GM23338 (cell line): Measurements from ENCODE around the gene SARM1. TPM values are rescaled to one million over a fixed set of nuclear protein-coding genes. Genes with fewer than 3 reads are reported as not detected.
A peak's percentile ranks its signal among the peaks of the same experiment; 100 is the strongest.

Experiments used
- ATAC-seq: fragments of 200-7000 bp; cut with Tn5 transposase; 3 replicates; pipeline ENCODE4 v1.9.1; 2020
- DNase-seq: peaks from one replicate; pipeline ENCODE4 v3.0.0-alpha.2; 2015; ENCODE audit warnings: low spot score
- H2AFZ ChIP-seq: fragments of 200-600 bp; sonication (generic); 2 replicates; pipeline ENCODE4 v1.8.0; 2016; ENCODE audit warnings: antibody characterized with exemption, mild to moderate bottlenecking, moderate library complexity
- H3F3A ChIP-seq: fragments of 200-600 bp; sonication (generic); replicated peaks from 2 replicates; pipeline ENCODE4 v1.8.0; 2017; ENCODE audit warnings: antibody characterized with exemption, mixed run types, low read depth
- H3K27ac ChIP-seq: fragments of 200-600 bp; sonication (generic); 2 replicates; pipeline ENCODE4 v1.6.1; 2016; ENCODE audit warnings: low read depth
- H3K27me3 ChIP-seq: fragments of 200-600 bp; sonication (generic); 2 replicates; pipeline ENCODE4 v1.8.0; 2016; ENCODE audit warnings: mild to moderate bottlenecking, mixed run types, moderate library complexity; ENCODE audit not compliant: insufficient read depth
- H3K36me3 ChIP-seq: fragments of 200-600 bp; sonication (generic); 2 replicates; pipeline ENCODE4 v1.8.0; 2016; ENCODE audit warnings: mild to moderate bottlenecking; ENCODE audit not compliant: insufficient read depth
- H3K4me1 ChIP-seq: fragments of 200-600 bp; sonication (generic); 2 replicates; pipeline ENCODE4 v1.8.0; 2016; ENCODE audit warnings: mild to moderate bottlenecking, moderate library complexity; ENCODE audit not compliant: insufficient read depth
- H3K4me2 ChIP-seq: fragments of 200-600 bp; sonication (generic); 2 replicates; pipeline ENCODE4 v1.7.1; 2017; ENCODE audit warnings: mixed run types
- H3K4me3 ChIP-seq: fragments of 200-600 bp; sonication (generic); 2 replicates; pipeline ENCODE4 v1.6.1; 2016; ENCODE audit warnings: mixed run types
- H3K79me2 ChIP-seq: fragments of 200-600 bp; sonication (generic); replicated peaks from 2 replicates; pipeline ENCODE4 v1.8.0; 2017; ENCODE audit warnings: mild to moderate bottlenecking; ENCODE audit not compliant: insufficient read depth
- H3K9me2 ChIP-seq: fragments of 200-600 bp; sonication (generic); 2 replicates; pipeline ENCODE4 v1.8.0; 2017; ENCODE audit not compliant: insufficient read depth
- H4K20me1 ChIP-seq: fragments of 200-600 bp; sonication (generic); replicated peaks from 2 replicates; pipeline ENCODE4 v1.8.0; 2017; ENCODE audit warnings: mild to moderate bottlenecking; ENCODE audit not compliant: insufficient read depth
- H3K27ac Mint-ChIP-seq: 2 replicates; pipeline ENCODE4 v1.8.0; 2020; ENCODE audit warnings: inconsistent platforms, mild to moderate bottlenecking, moderate library complexity, mixed read lengths
- H3K27me3 Mint-ChIP-seq: 3 replicates; pipeline ENCODE4 v1.8.0; 2022; ENCODE audit warnings: low read depth, mild to moderate bottlenecking, moderate library complexity, mixed read lengths, inconsistent platforms; ENCODE audit not compliant: insufficient read depth, poor library complexity
- H3K36me3 Mint-ChIP-seq: 3 replicates; pipeline ENCODE4 v1.8.0; 2021; ENCODE audit warnings: low read depth, mild to moderate bottlenecking, inconsistent platforms, moderate library complexity, mixed read lengths
- H3K4me1 Mint-ChIP-seq: 3 replicates; pipeline ENCODE4 v1.8.0; 2020; ENCODE audit warnings: mild to moderate bottlenecking, inconsistent platforms, mixed read lengths
- H3K4me3 Mint-ChIP-seq: 3 replicates; pipeline ENCODE4 v1.8.0; 2021; ENCODE audit warnings: moderate library complexity, mild to moderate bottlenecking, inconsistent platforms, mixed read lengths
- H3K9me3 Mint-ChIP-seq: 3 replicates; pipeline ENCODE4 v1.8.0; 2020; ENCODE audit warnings: moderate library complexity, mild to moderate bottlenecking, inconsistent platforms, mixed read lengths
- CTCF ChIP-seq, 2 experiments: fragments of 200-600 bp in 1 of 2; sonication (generic) in 1 of 2; conservative IDR thresholded peaks; 2 replicates each; pipeline versions ENCODE4 v1.5.1 to v1.6.1; 2016 to 2017; ENCODE audit warnings: antibody characterized with exemption in 2 of 2, low read depth in 2 of 2, mild to moderate bottlenecking in 2 of 2, moderate library complexity in 1 of 2
- EZH2 ChIP-seq: fragments of 200-600 bp; sonication (generic); IDR thresholded peaks from one replicate; pipeline ENCODE4 v1.8.0; 2017; ENCODE audit warnings: antibody characterized with exemption, mild to moderate bottlenecking, low read depth; ENCODE audit not compliant: unreplicated experiment
- EZH2phosphoT487 ChIP-seq: fragments of 200-600 bp; sonication (generic); IDR thresholded peaks from one replicate; pipeline ENCODE4 v1.8.1; 2018; ENCODE audit warnings: antibody characterized with exemption; ENCODE audit not compliant: unreplicated experiment
- JUNB ChIP-seq: IDR thresholded peaks from one replicate; pipeline ENCODE4 v1.6.1; 2016; ENCODE audit warnings: antibody characterized with exemption; ENCODE audit not compliant: unreplicated experiment
- NANOG ChIP-seq: IDR thresholded peaks from 2 replicates; pipeline ENCODE4 v1.6.1; 2016; ENCODE audit warnings: antibody characterized with exemption, borderline replicate concordance
- POLR2AphosphoS5 ChIP-seq: IDR thresholded peaks from 2 replicates; pipeline ENCODE4 v1.6.1; 2016; ENCODE audit warnings: antibody characterized with exemption, low read depth
- REST ChIP-seq: IDR thresholded peaks from one replicate; pipeline ENCODE4 v1.6.1; 2018; ENCODE audit warnings: antibody characterized with exemption; ENCODE audit not compliant: unreplicated experiment
- STAT1 ChIP-seq: IDR thresholded peaks from one replicate; pipeline ENCODE4 v1.6.1; 2016; ENCODE audit warnings: antibody characterized with exemption; ENCODE audit not compliant: unreplicated experiment
- ZNF114 ChIP-seq: fragments of 250-450 bp; sonication (Bioruptor Pico); IDR thresholded peaks from 2 replicates; pipeline ENCODE4 v1.5.0; 2020; ENCODE audit warnings: mild to moderate bottlenecking, moderate library complexity
- ZNF331 ChIP-seq: fragments of 250-450 bp; sonication (Bioruptor Pico); IDR thresholded peaks from 2 replicates; pipeline ENCODE4 v1.5.0; 2020; ENCODE audit warnings: low read depth, mild to moderate bottlenecking, moderate library complexity
- polyA plus RNA-seq: library from polyadenylated mRNA; unstranded; fragments of >200 nt; fragmentation: Nextera tagmentation; extraction: Ambion mirVana; gene quantifications from 2 replicates; pipeline ENCODE4 v1.2.1, GENCODE V29; 2016
- total RNA-seq: library from RNA; depleted of rRNA; stranded (reverse); fragments of >200 nt; shearing (Covaris generic); gene quantifications from 2 replicates; pipeline ENCODE4 v1.2.3, GENCODE V29; 2014

The SARM1 gene
- total and polyA plus RNA-seq, 2 experiments from 2014 or later = 0.89 to 15.3 TPM

- TF ChIP-seq REST (no peak), EZH2 (no peak), ZNF114 (CRISPR knock-in tag) (no peak), JUNB (no peak), EZH2phosphoT487 (no peak), ZNF331 (CRISPR knock-in tag) (no peak)
Observed at GRCh38 chr17:28415886-28416285, 44.4 kb downstream of the SARM1 start (continued).

- DNase-seq (peak; percentile 95), ATAC-seq (peak; percentile 95)
- Histone ChIP-seq H4K20me1 (no peaks in the 10 kb centered on the region), H3K27me3 (peaks cover 37% of the 10 kb centered on the region), H3F3A (0 out of 2 replicates have a peak, but pooled peaks cover 3% of the 10 kb centered on the region), H3K79me2 (no peaks in the 10 kb centered on the region), H3K4me3 (no peak overlapping the region), H3K4me1 (peaks cover 7% of the 10 kb centered on the region), H3K4me2 (no peak overlapping the region), H3K36me3 (no peaks in the 10 kb centered on the region), H2AFZ (peak overlapping the region; percentile 61; the same call in 1 of the 2 replicates), H3K9me2 (no peaks in the 10 kb centered on the region), H3K27ac (no peak overlapping the region)
- Mint-ChIP-seq H3K9me3 (no peaks in the 10 kb centered on the region), H3K27ac (no peak overlapping the region), H3K27me3 (peaks cover 26% of the 10 kb centered on the region), H3K4me3 (no peak overlapping the region), H3K4me1 (peaks cover 12% of the 10 kb centered on the region), H3K36me3 (no peaks in the 10 kb centered on the region)
- TF ChIP-seq CTCF (conservative IDR thresholded peaks at IDR 0.05; ENCODE audit: low read depth in 2 of 2) = peak; percentile 82 to 89
- peak; percentile 15; the same call in 1 of the 2 replicates for TF ChIP-seq POLR2AphosphoS5
- no peak for TF ChIP-seq STAT1
- TF ChIP-seq NANOG = no peak
Observed at GRCh38 chr17:28416703-28417311, 45.3 kb downstream of the SARM1 start.
